GM19452 (cell line): ENCODE data around the gene MCM3AP.
A peak's percentile ranks its signal among the peaks of the same experiment; 100 is the strongest.

Source experiments
- ATAC-seq: cut with Tn5 transposase; IDR thresholded peaks from one replicate; pipeline ENCODE4 v1.9.1; 2021; ENCODE audit not compliant: unreplicated experiment

The MCM3AP gene

DNA sequence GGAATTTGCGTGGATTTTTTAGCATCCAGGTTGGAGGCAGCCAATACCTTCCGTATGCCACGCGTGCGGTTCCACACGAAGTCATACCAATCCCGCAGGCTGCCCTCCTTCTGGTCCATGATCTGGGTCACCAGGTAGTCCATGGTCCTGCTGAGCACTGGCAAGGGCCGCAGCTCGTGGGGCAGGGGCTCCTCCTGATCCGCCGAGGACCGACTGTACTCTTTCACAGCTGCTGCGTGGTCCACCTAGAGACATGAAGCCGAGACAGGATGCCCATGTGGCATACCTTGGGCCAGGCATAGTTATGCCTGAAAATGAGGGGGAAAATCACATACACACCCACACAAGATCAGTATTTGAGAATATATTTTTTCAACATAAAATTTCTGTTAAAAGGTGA, 12.1 kb downstream of the MCM3AP start:
- no peak for ATAC-seq

GRCh38 chr21:46269466-46269865, 15.9 kb downstream of the MCM3AP start:
- ATAC-seq = no peak

GRCh38 chr21:46268371-46268770, 17.0 kb downstream of the MCM3AP start:
- no peak for ATAC-seq

DNA sequence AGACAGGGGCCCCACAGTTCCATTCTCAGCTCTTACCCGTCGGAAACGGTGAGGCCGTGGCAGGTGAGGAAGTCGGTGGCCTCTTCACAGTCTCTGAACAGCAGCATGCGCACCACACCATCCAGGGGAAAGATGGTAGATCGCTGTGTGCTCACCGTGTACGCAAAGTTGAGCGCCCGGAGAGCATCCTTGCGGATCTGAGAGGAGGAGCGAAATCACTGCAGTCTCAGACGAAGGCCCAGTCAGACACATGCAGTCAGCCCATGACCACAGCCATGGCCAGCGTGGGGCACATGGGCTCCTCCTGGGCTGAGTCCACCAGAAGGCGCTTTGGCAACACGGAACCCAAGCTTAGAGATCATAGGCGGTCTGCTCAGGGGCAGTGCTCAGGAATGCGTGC, 18.5 kb downstream of the MCM3AP start:
- ATAC-seq = no peak

DNA sequence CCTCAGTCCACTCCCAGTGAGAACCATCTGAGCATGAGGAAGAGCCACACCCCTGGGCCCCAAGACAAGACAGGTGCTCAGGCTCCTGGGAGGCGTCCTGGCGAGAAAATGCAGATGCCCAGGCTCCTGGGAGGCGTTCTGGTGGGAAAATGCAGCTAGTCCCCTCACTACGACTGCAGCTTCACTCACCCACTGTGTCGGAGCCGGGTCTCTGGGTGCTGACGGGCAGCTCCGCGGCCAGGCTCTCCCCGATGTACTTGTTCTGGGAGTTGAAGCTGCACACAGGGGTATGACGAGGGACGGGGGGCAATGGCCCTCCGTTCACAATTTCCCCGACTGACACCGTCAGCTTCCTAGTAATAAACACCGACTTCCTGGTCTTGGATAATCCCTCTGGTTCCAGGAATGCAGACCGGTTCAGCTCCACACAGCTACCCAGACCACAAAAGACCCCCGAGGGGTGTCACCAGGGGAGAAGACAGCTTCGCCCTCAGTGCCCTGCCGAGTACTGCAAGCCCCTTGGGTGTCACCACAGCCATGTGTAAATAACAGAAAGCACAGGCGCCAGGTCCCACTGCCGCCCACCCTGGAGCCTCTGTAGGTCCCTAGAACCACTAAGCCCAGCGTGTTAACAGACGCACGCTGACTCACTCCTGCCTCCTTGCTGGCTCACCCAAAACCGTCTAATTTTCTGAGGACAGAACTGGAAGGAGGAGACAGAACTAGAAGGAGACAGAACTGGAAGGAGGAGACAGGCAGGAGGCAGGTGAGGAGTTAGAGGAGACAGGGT, 19.5 kb downstream of the MCM3AP start:
- no peak for ATAC-seq

- ATAC-seq = no peak
These were observed 20.7 kb downstream of the MCM3AP start for GRCh38 chr21:46264690-46265144.

- no peak for ATAC-seq
These were observed 21.2 kb downstream of the MCM3AP start for GRCh38 chr21:46264046-46264689.

DNA sequence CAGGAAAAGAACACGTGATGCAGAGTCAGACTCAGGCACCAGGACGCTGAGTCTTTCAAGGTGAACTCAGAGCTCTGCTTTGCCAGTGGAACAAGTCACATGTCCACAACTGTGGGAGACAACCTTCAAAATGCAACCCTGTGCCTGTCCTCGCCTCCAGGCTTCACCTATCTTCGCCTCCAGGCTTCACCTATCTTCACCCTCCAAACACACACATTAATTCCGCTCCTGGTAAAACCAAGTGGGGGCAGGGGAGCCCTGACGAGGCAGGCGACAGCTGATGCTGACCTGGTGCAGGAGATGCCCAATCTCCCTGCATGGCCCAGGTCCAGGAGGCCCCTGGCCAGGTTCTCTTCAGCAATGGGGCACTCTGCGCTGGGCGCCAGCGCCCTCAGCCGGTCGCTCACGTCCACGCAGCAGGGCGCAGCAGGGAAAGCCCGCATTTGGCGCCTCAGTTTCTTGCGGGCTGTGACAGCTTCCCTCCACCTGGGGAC, 28.9 kb downstream of the MCM3AP start:
- no peak for ATAC-seq

GRCh38 chr21:46255758-46256337, 29.6 kb downstream of the MCM3AP start:
- no peak for ATAC-seq

DNA sequence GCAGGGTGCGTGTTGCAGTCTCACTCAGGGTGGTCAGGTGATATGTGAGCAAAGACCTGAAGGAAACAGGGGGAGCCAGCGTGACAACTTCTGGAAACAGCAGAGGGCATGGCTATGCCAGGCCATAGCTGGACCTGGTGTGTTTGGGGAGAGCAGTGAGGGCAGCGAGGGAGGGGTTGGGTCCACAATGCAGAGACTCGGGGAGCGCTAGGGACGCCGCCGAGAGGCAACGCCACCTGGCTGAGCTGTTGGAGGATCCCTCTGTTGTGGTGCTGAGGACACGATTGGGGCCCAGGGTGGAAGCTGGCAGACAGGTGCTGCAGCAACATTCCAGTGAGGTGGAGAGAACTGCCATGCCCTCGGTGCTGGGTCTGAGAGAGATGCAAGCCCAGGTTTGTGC, 30.2 kb downstream of the MCM3AP start:
- ATAC-seq = no peak

GRCh38 chr21:46254208-46254975, 31.0 kb downstream of the MCM3AP start:
- peak; percentile 48 for ATAC-seq

- ATAC-seq = no peak
These were observed 31.7 kb downstream of the MCM3AP start for GRCh38 chr21:46253610-46254124.

GRCh38 chr21:46252840-46253239, 32.6 kb downstream of the MCM3AP start:
- no peak for ATAC-seq

DNA sequence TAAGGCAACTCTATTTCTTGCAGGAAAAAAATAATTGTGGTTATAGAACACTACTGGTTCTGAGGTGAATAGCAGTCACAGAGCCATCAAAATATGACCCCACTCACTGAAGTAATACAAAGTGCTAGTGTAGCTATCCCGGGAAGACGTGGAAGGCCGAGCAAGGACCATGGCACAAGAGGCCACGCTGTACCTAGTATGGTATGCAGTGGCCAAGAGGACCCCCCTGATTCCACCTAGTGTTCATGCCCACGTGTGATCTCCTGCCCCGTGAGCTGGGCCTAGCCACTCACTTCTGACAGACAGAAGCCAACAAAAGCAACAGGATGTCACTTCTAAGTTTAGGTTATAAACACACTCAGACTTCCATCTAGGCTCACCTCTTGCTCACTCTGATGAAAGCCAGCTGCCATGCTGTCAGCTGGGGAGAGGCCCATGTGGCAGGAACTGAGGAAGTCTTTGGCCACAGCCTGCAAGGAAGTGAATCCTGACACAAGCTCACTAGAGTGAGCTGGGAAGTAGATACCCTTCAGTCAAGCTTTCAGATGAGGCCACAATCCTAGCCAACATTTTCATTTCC, 35.2 kb downstream of the MCM3AP start:
- no peak for ATAC-seq

DNA sequence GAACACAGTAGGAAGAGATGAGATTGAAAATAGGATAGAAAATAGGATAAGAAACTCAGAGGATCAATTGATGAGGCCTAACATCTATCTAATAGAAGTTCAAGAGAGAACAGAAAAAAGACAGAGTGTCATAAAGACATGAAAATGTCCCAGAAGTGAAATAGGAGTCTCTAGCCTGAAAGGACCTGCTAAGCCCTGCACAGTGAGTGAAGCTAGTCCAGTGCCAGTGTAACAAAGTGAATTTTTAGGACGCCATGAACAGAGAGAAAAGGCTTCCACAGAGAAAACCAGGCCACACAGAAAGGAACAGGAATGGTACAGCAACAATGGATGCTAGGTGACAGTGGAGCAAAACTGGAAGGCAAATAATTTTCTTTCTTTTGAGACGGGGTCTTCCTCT, 36.6 kb downstream of the MCM3AP start:
- ATAC-seq = no peak

- no peak for ATAC-seq
These were observed 37.0 kb downstream of the MCM3AP start for GRCh38 chr21:46248422-46248782.

- no peak for ATAC-seq
These were observed 37.6 kb downstream of the MCM3AP start for GRCh38 chr21:46247699-46248421.

DNA sequence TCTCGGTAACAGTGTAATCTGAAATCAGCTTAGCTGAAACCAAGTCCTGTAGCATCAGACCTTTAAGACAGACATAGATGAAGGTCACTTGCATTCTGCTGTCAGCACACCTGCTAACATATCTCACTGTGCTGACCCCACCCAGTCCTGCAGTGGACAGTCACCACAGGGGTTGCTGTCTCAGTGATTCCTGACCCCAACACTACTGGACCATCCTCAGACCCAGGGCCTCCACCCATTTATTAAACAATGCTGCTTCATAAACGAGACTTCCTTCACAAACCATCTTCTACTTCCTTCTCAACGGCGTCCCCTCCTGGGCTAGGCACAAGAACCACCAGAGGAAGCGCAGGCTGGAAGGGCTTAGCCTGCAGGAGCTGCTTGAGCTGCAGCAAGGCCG, 39.1 kb downstream of the MCM3AP start:
- ATAC-seq = no peak

DNA sequence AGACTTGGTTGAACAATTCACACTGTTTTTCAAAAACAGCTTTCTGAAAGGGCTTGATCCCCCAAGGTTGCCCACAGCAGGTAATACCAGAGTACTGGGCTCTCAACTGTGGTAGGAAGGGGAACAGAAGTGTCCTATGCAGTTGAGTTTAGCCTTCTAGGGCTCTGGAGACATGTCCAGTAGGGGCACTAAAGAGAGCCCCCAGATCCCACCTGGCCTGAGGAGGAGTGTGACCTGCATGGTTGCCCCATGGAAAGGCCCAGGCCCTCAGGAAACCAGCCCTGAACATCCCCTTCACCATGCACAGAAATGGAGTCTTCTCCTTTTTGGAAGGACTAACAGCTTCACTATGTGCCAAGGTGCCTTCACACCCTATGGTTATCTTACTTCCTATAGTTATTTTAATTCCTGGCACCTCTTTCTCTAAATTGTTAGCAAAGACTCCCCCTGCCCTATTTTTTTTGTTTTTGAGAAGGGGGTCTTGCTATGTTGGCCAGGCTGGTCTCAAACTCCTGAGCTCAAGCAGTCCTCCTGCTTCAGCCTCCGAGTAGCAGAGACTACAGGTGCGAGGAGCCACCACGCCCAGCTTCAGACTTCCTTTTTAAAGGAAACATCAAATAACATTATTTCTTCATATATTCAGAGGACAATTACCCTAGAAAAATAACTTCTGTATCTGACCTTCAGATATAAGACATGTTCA, 40.0 kb downstream of the MCM3AP start:
- no peak for ATAC-seq
